Measurements from ENCODE around the gene MAP3K1.

DNA sequence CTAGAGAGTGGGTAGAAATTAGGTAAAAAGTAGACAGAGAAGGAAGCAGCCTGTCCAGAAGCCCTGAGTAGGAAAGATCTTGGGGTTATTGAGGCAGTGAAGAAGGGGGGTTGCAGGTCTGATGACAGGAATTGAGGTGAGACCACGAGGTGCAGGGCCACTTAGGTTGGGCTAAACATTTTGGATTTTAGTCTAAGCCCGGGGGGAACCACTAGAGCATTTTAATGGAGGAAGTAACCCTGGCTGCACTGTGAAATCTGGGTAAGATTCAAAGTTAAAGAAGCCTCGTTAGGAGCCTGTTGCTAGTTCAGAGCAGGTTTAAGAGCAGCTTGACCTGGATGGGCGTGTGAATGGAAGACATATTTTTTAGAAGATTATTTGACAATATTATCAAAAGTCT is 38.3 kb downstream of the MAP3K1 start:
- TF ChIP-seq, protein P1, sequence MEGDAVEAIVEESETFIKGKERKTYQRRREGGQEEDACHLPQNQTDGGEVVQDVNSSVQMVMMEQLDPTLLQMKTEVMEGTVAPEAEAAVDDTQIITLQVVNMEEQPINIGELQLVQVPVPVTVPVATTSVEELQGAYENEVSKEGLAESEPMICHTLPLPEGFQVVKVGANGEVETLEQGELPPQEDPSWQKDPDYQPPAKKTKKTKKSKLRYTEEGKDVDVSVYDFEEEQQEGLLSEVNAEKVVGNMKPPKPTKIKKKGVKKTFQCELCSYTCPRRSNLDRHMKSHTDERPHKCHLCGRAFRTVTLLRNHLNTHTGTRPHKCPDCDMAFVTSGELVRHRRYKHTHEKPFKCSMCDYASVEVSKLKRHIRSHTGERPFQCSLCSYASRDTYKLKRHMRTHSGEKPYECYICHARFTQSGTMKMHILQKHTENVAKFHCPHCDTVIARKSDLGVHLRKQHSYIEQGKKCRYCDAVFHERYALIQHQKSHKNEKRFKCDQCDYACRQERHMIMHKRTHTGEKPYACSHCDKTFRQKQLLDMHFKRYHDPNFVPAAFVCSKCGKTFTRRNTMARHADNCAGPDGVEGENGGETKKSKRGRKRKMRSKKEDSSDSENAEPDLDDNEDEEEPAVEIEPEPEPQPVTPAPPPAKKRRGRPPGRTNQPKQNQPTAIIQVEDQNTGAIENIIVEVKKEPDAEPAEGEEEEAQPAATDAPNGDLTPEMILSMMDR (IDR thresholded peaks at IDR 0.05 in 4 of 5, conservative IDR thresholded peaks at IDR 0.05 in 1 of 5), result no peak
- TF ChIP-seq POLR2A (IDR thresholded peaks at IDR 0.05), result no peak
